ENCODE data around the gene ZBTB7C. TPM values are rescaled to one million over a fixed set of nuclear protein-coding genes. Genes with fewer than 3 reads are reported as not detected.

Gene ZBTB7C
- polyA plus RNA-seq, 4 donors: 14.8 to 18.7 (median 17.2) TPM

DNA sequence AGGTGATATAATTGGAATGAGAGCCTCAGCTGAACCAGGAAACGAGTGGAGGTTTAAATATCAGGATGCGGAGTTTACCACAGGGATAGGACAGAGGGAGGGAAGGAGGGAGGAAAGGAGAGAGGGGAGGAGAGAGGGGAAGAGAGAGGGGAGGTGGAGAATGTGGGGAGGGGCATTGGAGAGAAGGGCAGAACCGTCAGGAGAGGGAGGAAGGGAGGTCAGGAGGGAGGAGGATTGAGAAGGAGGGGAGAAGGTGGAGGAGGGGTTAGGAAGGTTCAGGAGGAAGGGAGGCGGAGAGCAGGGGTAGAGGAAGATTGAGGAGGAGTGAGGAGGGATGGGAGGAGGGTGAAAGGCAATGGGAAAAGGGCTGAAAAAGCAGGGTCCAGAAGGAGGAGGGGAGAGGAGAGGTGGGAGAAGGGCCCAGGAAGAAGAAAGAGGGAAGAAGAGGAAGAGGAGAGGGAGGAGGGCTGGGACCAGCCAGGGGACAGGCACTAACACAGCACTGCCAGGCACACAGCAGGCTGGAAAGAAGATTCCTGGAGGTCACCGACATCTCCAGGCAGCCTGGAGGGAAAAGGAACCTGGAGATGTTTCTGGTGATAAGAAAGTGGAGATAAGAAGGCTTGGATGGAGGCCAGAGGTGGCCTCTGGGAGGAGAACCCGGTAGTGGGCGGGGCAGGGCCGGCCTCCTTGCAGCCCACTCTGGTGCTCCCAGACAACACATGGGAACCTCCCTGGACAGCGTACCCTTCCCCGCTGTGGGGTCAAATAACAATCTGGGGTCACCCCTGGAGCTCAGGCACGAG, 302.0 kb downstream of the ZBTB7C start:
- peak in 1 of 4 donors; percentile 31 for DNase-seq (ENCODE audit: low read depth in 4 of 4, low spot score in 3 of 4)

DNA sequence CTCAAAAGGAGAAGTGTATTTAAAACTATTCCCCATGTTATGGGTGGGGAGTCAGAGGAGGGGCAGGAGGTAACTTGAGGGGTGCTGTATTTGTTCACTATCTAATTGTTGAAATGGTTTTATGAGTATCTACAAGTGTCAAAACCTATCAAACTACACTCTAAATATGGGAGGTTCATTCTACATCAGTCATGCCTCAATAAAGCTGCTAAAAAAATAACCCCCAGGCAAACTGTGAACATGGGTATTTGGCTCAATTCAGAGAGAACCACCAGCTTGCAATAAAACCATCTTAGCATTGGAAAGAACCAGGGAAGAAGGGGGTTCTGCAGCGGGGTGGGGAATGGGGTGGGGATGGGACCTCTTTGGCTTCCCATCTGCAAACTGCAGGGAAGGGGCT, 302.7 kb downstream of the ZBTB7C start:
- no peak for DNase-seq (ENCODE audit: low read depth in 4 of 4, low spot score in 3 of 4)

DNA sequence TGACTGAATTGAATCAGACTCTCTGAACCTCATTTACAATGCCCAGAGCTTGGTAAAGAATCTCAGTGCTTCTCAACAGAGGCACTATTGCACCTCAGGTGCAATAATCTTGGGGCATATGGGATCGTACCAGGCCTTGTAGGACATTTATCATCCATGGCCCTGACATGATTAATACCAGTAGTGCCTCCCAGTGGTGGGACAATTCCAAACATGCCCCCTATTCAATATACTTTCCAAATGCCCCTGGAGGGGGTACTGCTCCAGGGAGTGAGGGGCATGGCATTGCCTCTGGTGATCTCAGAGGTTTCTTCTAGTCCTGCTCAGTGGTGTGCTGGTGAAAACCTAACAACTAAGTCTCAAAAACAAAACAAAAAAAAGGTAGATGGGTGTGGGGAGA, 303.9 kb downstream of the ZBTB7C start:
- no peak for DNase-seq (ENCODE audit: low read depth in 4 of 4, low spot score in 3 of 4)

DNA sequence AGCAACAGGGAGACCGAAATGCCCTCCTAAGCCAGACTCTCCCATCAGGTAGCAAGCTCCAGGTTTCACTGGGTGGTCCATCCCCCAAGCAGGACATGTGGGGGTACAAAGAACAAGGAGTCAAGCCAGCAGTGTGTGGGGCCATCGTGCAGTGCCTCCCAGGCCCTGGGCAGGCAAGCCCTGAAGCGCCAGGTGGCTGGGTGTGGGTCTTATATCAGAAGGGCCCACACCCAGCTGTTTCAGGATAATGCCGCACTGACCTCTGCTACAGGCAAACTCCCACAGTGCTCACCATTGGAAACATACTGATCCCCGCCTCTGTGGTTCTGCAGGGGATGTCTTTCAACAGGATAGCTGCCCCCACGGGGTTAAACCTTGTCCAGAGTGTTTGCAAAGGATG, 304.5 kb downstream of the ZBTB7C start:
- DNase-seq (ENCODE audit: low read depth in 4 of 4, low spot score in 3 of 4): no peak

DNA sequence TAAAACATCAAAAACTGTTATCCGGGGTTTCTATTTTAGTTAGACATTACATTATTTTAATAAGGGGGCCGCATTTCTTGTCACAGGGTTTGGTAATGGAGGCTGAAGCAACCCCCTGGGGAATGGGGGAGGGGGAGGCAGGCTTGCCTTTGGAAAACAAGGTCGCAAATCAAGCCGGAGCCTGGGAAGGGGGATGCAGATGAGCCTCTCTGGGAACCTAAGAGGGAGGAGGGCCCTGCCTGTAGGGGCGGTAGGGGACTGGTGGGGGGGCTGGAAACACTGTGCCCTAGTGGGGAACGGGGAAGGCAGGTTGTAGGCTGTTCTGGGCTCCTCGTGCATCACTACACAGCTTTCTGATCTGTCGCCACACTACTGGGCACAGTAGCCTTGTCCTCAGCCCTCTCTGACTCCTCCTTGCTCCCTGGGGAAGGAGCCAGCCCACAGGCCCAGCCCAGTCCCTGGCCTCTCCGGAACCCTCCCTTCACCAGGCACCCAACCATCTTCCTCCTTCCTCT, 308.5 kb downstream of the ZBTB7C start:
- DNase-seq (ENCODE audit: low read depth in 4 of 4, low spot score in 3 of 4): peak in 3 of 4 donors; percentile 43 to 70 (median 69)

DNA sequence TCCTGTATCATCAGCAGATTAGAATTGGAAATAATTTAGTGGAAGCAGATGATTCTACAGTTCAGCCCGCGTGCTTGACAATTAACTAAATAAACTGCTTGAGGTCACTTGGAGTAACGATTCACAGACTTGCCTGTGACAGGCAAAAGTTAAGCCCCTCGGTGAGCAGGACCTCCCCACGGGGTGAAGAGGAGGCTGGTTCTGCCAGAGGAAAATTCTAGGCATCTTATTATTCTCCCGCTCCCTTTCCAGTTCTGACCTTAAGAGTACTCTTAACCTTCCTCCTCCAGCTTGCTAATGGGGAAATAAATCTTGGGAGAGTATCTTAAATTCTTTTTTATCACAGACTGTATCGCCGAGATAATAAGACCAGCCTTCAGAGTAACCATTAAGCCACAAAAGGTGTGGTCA, 309.0 kb downstream of the ZBTB7C start:
- DNase-seq (ENCODE audit: low read depth in 4 of 4, low spot score in 3 of 4): peak in 3 of 4 donors; percentile 35 to 53 (median 40)

DNA sequence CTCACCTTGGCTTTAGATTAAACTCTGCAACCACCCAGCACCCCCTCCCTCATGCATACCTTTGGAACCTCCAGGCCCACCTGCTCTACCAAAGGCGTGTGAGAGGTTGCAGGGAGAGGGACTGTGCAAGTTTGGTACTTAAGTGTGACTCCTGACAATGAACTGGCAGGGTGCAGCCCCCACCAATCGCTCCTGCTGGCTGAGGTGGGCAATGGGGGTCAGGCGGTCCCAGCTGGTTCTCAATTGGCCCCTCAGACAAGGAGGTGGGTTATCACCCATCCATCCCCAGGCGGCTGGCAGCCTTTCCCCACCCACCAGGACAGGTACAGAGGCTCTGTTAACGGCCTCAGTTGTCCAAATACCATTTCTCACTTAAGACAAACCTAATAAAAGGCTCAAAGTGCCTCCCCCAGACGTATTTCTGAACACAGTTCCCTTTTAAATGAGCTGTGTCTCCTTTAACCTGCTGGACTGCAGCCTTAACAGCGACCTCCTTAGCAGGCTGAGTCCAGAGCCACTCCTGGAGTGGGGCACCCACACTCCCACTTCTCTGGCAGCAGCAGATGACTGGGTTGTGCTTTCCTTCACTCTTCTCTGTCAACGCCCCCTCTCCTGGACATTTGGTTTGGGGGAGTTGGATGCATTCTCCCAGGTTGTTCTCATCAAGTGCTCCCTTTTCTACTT, 309.6 kb downstream of the ZBTB7C start:
- peak in 1 of 4 donors; percentile 21 for DNase-seq (ENCODE audit: low read depth in 4 of 4, low spot score in 3 of 4)

DNA sequence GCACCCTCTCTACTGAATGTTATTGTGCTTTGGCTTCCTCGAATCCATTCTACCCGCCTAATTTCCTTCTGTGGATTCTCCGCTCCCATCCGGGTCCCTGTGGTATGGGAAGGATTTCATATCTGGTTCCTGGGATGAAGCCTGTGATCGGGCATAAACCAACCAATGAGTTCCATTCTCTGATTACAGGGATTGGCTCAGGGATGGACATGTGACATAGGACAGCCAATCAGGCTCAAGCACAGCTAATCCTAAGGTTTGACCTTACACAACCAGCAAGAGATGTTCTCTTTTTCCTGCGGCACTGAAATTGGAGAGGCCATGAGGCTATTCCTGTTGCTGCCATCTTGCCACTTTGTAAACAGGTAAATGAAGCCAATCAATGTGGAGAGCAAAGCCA, 310.6 kb downstream of the ZBTB7C start:
- DNase-seq (ENCODE audit: low read depth in 4 of 4, low spot score in 3 of 4): no peak

DNA sequence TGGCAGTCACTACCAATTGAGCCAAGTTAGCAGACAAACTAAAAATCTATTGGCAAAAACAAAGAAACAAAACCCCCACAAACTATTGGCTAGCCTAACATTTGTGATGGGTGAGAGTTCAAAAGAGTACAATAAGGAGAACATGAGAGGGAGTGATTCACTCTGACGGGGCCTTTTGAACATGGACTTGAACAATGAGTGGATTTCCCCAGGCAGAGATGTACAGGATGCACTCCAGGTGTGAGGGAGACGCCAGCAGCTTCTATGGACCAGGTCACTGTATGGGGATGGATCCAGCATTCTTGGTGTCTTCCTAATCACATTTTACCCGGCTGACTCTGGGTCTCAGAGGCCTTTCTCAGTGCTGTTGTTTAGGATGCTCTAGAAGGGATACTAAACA, 311.2 kb downstream of the ZBTB7C start:
- no peak for DNase-seq (ENCODE audit: low read depth in 4 of 4, low spot score in 3 of 4)

DNA sequence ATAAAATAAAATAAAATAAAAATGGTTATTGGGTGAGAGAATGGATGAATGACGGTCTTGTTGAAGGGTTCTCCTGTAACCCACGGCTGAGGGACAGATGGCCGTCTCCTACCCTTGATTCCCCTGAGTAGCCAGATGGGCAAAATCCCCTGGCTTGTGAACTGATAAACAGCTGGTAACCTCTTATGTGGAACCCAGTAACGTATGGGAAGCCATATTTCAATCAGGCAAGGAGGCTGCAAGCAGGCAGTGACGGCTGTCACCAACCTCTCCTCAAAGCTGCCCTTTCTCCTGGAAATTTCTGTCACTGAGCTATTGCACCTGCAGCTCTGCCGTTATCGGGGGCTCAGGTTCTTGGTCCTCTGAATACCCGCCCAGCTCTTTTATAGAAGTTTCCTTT, 313.5 kb downstream of the ZBTB7C start:
- no peak for DNase-seq (ENCODE audit: low read depth in 4 of 4, low spot score in 3 of 4)

DNA sequence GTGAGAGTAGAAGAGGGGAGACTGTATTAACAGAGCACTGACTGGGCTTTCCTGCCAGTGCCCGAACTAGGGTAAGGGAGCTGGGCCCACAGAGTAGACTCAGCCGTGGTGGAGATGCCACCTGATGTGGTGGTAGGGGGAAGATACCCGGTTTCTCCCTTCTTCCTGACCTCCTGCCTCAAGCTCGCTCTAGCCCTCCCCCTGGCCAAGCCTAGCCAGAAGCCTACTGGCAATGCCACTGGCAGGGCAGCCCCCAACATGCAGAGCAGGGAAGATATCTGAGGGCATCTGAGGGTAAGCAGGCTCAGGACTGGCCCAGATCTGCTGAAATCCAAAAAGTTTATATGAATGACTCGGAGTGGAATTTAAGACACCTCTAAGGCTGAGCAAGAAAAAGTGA, 316.1 kb downstream of the ZBTB7C start:
- no peak for DNase-seq (ENCODE audit: low read depth in 4 of 4, low spot score in 3 of 4)

DNA sequence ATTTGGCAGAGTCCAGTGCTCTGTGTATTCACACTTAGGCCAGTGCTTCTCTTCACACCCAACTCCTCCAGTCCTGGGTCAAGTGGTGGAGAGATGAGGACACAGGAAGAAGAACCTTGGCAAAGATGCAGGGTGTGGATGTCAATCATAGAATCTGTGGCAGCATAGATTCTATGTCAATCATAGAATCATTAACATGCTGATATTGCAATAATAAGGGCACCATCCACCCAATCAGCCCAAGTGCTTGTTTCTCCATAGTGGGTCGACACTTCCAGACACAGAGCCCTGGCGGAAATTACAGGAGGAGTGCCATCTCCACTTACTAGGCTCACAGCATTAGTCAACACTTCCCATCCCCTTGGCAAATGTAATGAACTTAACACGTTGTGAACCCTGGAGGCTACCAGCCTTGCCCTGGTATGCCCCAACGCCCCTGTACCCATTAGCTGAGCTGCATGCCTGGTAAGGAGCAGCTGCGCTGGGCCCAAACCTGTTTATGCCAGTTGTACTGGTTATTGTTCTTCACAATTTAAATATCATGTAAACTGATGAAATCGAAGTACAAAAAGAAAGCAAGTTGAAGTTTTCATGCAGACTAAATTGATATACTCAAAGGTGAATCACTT, 317.2 kb downstream of the ZBTB7C start:
- no peak for DNase-seq (ENCODE audit: low read depth in 4 of 4, low spot score in 3 of 4)

DNA sequence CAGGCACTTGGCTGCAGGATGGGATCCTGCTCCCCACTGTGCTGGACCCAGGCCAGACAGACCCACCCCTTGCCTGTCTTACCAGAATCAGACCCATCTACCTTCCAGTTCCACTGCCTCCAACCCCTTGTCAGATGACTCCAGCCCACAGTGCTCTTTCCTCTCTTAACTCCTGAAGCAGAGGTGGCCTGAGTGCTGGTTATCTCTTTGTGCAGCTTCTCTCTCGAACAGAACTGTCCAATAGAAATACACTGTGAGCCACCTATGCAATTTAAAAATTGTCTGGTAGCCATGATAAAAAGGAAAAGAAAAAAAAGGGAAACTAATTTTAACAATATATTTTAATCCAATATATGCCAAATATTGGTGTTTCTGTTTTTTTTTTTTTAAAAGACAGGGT, 318.5 kb downstream of the ZBTB7C start:
- DNase-seq (ENCODE audit: low read depth in 4 of 4, low spot score in 3 of 4): no peak

DNA sequence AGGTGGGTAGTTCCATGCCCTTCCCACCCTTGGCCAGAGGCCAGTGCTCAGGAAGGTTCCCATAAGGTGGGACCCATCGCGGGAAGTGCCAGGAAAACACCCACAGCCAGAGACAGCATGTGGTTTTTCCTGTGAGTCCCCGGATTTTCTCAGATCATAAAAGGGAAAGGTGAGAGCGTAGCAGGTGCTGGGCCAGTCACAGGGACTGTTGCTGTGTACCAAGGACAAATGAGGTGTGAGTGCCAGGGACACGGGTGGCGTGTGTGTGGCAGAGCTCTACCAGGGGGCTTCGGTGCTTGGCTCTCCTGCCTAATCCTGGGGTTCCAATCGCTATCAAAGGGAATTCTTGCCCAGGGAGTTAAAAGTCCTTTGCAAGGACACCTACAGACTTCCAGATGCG, 319.2 kb downstream of the ZBTB7C start:
- DNase-seq (ENCODE audit: low read depth in 4 of 4, low spot score in 3 of 4): no peak

DNA sequence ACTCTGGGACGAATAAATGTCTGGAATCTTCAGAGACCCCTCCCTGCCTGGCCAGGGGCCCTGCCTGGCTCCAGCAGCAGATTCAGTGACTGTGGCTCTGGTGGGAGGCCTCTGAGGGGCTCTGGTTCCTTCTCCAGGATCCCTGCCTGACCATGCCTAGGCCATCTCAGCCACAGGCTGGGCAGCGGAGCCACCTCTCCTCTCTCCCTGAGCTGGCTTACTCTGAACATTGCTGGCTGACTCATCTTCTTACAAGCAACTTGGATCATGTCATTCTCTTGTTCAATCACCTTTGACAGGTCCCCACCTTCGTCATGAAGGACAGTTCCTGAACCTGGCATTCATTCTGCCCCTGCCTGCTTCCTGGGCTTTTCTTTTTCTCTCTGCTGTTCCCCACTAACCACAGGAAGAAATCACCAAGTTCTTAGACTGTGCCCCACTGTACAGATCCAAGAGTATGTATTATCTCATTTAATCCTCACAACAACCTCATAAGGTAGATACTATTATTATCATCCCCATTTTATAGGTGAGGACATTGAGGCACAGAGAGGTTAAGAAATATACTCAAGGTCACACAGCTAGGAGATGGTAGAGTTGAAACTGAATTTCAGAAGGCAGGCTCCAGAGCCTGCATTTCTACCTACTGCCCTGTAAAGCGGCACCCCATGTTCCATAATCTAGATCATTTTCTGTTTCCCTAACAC, 323.2 kb downstream of the ZBTB7C start:
- DNase-seq (ENCODE audit: low read depth in 4 of 4, low spot score in 3 of 4): no peak

DNA sequence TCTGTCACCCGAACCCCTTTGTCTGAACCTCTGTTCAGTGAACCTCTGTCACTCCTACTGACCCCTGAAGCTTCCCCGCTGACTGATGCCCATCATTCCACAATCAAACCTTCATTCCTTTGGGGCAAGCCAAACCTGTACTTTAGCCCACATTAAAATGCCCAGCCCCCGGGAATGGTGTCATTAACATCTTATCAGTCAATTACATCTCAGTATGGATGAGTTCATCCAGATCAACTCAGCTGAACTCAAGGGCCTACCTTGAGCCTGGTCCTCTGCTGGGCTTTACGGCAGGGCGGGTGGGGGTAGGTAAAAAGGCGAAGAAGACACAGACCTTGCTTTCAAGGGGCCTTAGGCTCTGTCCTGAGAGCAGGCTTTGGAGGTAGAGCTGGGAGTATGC, 324.3 kb downstream of the ZBTB7C start:
- DNase-seq (ENCODE audit: low read depth in 4 of 4, low spot score in 3 of 4): no peak

DNA sequence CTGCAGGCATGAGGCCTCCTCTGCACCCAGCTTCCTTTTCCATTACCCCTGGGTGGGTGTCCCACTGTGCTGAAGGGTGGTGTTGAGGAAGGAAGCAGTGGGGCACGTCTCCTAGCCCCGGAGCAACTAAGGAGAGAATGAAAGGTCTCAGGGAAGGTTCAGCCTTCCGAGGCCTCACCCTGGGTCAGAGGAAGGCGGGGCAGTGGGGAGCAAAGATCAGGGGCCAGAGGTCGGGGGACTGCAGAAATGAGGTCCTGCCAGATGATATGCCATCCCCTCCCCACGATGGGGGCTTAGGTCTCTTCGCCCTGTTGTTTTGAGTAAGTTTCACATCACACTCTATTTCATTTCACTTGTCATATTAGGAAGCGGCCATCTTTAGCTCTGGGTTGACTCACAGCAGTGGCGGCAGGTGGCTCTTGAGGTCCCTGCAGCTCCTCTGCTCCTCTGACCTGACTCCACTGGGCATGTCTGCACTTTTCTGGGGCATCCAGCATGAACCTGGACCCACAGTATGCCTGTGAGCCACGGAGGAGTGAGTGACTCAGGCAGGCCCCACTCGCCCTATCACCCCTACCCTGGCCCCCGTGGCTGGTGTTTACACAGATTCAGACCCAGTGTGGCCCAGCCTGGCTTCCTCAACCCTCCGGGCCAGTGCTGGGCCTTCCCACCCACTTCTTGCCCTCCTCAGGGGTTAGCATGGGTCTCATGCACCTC, 325.0 kb downstream of the ZBTB7C start:
- no peak for DNase-seq (ENCODE audit: low read depth in 4 of 4, low spot score in 3 of 4)

DNA sequence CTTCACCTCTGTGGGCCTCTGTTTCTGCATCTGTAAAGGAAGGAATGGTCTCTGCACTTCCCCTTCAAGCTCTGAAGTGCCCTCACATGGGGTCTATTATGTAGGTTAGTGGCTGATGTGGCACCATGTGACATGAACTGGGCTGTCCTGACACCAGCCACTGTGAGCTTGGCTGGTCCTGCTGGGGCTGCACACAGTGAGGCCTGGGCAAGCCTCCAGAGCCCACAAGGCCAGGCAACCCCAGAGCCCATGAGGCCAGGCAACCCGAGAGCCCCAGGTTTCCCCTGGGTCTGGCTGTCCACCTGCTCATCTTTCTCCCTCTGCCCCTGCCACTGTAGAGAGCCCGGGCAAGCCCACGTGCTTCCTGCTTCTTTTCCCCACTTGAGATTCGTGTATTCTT, 328.6 kb downstream of the ZBTB7C start:
- no peak for DNase-seq (ENCODE audit: low read depth in 4 of 4, low spot score in 3 of 4)

DNA sequence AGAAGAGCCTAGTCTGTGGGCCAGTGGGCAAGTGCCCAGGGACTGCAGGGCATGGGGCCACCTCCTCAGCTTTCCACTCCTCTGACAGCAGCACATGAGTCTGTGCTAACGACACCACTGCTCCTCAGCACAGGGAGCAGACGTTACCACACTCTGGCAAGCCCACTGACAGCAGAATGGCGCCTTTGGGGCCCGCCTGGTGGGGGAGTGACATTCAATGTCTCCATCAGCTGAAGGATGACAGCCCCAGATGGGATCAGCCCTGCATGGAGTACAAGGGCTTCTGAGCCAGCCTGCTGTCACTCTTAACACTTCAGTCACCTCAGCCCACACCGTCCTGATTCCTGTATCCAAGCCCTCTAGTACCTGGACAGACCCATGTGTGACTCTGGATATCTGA, 329.3 kb downstream of the ZBTB7C start:
- no peak for DNase-seq (ENCODE audit: low read depth in 4 of 4, low spot score in 3 of 4)

DNA sequence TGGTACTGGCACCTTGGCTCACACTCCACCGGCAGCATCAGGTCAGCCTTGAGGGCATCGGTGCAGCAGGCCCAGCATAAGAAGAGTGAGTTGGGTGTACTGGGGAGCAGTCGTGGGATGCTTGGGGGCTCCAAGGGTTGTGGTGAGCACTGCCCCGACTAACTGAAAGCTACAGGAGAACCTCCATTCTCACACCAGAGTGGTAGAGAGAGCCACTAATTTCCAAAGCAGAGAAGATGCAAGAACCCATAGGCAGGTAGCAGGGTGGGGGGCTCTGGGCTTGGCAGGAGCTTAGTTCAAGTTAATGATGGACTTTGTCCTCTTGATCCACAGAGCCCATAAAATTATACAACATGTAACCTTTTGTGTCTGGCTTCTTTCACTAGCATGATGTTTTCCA, 330.7 kb downstream of the ZBTB7C start:
- no peak for DNase-seq (ENCODE audit: low read depth in 4 of 4, low spot score in 3 of 4)
